Coronary artery (tissue), 2 donors: Measurements from ENCODE around the gene UBA52.
"Not testable (repeated sequence)": the region's sequence is repeated elsewhere in the genome, so short reads cannot be mapped to it uniquely, and the experiment has no call there.

Experiments
- DNase-seq: peaks from one replicate; pipeline ENCODE4 v3.0.0-alpha.2; 2017; ENCODE audit warnings: low spot score
- H3K27ac ChIP-seq, 2 donors: fragments of 200-600 bp; sonication (generic); one replicate each; pipeline ENCODE4 v1.5.1; 2016 to 2019
- H3K4me3 ChIP-seq: fragments of 200-600 bp; sonication (generic); 2 replicates; pipeline ENCODE4 v1.5.1; 2016; ENCODE audit warnings: mild to moderate bottlenecking, moderate library complexity
- TF ChIP-seq, protein P1 (sequence below): fragments of 200-600 bp; sonication (generic); IDR thresholded peaks from one replicate; pipeline ENCODE4 v1.5.1; 2019; ENCODE audit warnings: antibody characterized with exemption

Gene UBA52

DNA sequence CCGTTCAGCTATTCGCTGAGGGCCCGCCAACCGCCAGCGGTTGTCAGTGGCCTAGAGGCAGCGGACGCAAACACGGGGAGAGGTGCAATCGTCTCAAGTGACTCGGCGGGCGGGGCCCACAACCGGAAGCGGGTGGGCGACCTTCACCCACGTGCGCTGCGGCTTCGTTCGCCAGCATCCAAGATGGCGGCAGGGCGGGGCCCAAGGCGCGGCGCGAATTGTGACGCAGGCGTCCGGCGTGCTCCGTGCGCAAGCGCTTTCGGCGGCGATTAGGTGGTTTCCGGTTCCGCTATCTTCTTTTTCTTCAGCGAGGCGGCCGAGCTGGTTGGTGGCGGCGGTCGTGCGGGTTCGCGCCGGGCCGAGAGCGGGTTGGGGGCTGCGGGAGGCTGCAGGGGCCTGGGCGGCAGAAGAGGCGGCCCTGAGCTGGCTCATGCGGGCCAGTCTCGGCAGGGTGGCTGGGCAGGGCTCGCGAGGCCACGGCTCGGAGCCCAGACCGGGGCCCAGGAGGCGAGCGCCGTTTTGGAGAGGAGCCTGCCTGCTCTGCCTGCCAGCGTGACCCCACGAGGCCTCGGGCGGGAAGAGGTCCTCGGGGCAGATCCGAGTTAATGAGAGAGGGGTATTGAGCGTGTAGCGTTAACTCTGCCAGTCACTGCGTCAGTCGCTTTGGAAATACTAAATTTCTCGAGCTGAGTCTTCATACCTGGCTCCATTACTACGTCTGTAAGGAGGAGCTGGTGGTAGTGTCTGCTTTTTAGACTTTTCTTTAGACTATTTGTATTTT, at the start of gene UBA52:
UBA52 (plus strand) TSS at position 294 of the 781 bp plus-strand sequence. CDS start 1,444 bp downstream, outside the sequence.
- TF ChIP-seq, protein P1, sequence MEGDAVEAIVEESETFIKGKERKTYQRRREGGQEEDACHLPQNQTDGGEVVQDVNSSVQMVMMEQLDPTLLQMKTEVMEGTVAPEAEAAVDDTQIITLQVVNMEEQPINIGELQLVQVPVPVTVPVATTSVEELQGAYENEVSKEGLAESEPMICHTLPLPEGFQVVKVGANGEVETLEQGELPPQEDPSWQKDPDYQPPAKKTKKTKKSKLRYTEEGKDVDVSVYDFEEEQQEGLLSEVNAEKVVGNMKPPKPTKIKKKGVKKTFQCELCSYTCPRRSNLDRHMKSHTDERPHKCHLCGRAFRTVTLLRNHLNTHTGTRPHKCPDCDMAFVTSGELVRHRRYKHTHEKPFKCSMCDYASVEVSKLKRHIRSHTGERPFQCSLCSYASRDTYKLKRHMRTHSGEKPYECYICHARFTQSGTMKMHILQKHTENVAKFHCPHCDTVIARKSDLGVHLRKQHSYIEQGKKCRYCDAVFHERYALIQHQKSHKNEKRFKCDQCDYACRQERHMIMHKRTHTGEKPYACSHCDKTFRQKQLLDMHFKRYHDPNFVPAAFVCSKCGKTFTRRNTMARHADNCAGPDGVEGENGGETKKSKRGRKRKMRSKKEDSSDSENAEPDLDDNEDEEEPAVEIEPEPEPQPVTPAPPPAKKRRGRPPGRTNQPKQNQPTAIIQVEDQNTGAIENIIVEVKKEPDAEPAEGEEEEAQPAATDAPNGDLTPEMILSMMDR: no peak
- H3K27ac ChIP-seq: peak within 1 kb of the TSS; percentile 79 to 91
- DNase-seq: peak; percentile 99
- H3K4me3 ChIP-seq: peak within 1 kb of the TSS; percentile 91

DNA sequence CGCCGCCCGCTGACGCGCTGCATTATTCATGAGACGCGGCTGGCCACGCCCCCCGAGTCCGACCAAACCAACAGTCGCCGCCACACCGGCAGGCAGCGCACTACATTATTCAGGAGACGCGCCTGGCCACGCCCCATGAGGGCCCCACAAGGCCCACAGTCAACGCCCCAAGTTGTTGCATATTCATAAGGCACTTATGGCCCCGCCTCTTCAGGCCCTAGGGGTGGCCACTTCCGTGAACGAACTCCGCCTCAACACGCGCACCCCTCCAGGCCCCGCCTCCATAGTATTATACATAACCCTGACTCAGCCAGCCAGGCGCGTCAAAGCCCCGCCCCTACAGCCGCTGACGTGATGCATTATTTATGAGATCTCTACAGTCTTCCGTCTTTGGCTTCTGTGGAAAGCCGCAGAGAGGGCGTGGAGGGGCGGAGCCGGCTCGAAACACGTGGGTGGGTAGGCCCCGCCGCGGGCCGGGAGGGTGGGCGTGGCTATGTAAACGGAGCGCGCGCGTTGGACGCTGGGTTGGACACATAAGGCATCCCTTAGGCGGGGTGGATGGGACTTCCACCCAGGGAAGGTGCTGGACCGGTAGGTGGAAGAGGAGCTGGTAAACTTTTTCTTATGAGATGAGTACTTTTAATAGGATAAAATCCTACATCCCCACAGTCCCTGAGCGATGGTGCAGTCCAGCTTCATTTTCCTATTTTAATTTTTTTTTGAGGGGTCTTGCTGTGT, 49.4 kb upstream of the UBA52 start:
- peak; percentile 100 for DNase-seq
- TF ChIP-seq, protein P1: no peak
- Histone ChIP-seq H3K27ac (peak overlapping the region; percentile 97 to 98), H3K4me3 (peak overlapping the region; percentile 93)

DNA sequence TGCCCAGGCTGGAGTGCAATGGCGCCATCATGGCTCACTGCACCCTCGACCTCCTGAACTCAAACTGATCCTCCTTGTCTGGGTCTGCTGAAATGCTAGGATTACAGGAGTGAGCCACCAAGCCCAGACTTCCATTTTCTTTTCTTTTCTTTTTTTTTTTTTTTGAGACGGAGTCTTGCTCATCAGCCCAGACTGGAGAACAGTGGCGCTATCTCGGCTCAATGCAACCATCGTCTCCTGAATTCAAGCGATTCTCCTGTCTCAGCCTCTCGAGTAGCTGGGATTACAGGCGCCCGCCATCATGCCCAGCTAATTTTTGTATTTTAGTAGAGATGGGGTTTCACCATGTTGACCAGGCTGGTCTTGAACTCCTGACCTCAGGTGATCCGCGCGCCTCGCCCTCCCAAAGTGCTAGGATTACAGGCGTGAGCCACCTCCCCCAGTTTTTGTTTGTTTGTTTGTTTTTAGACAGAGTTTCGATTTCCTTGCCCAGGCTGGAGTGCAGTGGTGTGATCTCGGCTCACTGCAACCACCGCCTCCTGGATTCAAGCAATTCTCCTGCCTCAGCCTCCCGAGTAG, 48.7 kb upstream of the UBA52 start:
- H3K4me3 ChIP-seq: peak overlapping the region; percentile 29
- not testable (repeated sequence) for DNase-seq
- H3K27ac ChIP-seq: peak overlapping the region; percentile 44 to 49

DNA sequence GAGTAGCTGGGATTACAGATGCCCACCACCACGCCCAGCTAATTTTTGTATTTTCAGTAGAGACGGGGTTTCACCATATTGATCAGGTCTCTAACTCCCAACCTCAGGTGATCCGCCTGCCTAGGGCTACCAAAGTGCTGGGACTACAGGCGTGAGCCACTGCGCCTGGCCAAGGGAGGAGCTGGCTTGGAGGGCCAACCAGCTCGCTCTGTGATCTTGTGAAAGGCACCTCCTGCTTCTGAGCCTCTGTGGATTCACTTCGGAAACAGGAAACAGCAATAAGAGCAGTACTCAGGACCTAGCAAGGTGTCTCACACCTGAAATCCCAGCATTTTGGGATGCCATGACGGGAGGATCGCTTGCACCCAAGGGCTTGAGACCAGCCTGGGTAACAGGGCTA, 47.8 kb upstream of the UBA52 start:
- no peak for DNase-seq
- TF ChIP-seq, protein P1: no peak
- H3K27ac ChIP-seq: no peak overlapping the region

DNA sequence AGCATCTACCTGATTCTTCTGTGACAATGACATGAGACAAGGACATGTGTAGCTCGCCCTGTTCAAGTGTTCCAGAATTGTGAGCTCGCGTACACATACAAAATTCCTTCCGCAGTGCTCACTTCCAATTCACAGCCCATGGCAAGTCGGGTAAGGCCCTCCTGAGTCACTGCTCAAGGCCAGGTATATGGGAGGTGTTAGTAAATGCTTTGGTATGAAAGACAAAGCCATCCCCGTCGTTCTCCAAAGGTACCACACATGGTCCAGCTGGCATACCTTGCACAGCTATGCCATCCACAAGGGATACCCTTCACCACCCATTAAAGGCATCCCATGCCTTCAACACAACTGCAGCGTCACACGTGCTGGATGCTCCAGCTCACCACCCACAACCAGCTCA, 45.3 kb upstream of the UBA52 start:
- Histone ChIP-seq H3K27ac (no peak overlapping the region), H3K4me3 (no peak overlapping the region)
- TF ChIP-seq, protein P1: no peak
- no peak for DNase-seq

More for the DNA sequence above, 47.8 kb upstream of the UBA52 start:
- no peak overlapping the region for H3K4me3 ChIP-seq

DNA sequence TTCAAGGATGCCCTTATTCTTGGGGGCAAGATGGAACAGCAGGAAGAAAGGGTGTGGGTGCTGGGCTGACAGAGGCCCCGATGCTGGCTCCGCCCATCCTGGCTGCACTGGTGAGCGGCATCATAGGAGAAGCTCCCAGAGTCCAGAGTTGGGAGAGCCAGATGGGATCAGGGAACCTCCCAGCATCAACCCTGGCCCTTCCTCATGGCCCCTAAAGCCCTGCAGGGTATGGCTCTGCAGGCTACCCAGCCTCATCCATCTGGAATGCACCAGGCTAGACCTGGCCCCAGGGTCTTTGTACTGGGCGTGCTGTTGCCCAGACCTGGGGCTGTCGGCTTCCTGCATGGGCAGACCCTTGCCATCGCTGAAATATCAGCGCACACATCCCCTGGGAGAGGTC, 41.9 kb upstream of the UBA52 start:
- Histone ChIP-seq H3K4me3 (no peak overlapping the region), H3K27ac (no peak overlapping the region)
- no peak for DNase-seq
- TF ChIP-seq, protein P1: no peak

DNA sequence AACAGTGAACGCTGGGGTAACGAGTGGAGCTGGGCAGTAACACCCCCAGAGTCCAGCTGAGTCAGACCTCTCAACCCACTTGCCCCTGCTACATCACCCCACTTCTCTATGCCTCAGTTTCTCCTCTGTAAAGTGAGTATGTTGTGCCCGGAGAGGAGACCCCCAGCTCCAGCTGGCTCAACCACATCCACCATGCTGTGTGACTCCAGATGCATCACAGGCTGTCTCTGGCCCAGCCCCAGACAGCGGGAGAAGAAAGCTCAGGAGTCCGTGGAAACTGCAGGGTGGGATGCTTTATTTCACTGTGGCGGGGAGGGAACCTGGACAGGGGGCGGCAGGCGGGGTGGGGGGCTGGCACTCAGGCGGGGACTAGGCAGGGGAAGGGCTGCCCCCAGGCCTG, 40.2 kb upstream of the UBA52 start:
- H3K4me3 ChIP-seq: no peak overlapping the region
- H3K27ac ChIP-seq: no peak overlapping the region
- no peak for DNase-seq
- TF ChIP-seq, protein P1: no peak
